ENCODE data around the gene USP13. TPM values are rescaled to one million over a fixed set of nuclear protein-coding genes. Genes with fewer than 3 reads are reported as not detected.

Gene USP13
- total RNA-seq, 4 donors from 2014 or later = 1.6 to 12.4 (median 5.7) TPM

GRCh38 chr3:179695672-179696313 is 43.0 kb downstream of the USP13 start:
- no peak overlapping the region for H3K27ac ChIP-seq
- no peak overlapping the region for H3K4me3 ChIP-seq
- H3K27me3 ChIP-seq = no peaks in the 10 kb centered on the region
- H3K4me1 ChIP-seq = no peaks in the 10 kb centered on the region
- no peak for TF ChIP-seq POLR2A (IDR thresholded peaks at IDR 0.05)
- TF ChIP-seq, protein P1, sequence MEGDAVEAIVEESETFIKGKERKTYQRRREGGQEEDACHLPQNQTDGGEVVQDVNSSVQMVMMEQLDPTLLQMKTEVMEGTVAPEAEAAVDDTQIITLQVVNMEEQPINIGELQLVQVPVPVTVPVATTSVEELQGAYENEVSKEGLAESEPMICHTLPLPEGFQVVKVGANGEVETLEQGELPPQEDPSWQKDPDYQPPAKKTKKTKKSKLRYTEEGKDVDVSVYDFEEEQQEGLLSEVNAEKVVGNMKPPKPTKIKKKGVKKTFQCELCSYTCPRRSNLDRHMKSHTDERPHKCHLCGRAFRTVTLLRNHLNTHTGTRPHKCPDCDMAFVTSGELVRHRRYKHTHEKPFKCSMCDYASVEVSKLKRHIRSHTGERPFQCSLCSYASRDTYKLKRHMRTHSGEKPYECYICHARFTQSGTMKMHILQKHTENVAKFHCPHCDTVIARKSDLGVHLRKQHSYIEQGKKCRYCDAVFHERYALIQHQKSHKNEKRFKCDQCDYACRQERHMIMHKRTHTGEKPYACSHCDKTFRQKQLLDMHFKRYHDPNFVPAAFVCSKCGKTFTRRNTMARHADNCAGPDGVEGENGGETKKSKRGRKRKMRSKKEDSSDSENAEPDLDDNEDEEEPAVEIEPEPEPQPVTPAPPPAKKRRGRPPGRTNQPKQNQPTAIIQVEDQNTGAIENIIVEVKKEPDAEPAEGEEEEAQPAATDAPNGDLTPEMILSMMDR (IDR thresholded peaks at IDR 0.05) = no peak
- DNase-seq = no peak
- no peaks in the 10 kb centered on the region for H3K9me3 ChIP-seq
- H3K36me3 ChIP-seq = no peaks in the 10 kb centered on the region

DNA sequence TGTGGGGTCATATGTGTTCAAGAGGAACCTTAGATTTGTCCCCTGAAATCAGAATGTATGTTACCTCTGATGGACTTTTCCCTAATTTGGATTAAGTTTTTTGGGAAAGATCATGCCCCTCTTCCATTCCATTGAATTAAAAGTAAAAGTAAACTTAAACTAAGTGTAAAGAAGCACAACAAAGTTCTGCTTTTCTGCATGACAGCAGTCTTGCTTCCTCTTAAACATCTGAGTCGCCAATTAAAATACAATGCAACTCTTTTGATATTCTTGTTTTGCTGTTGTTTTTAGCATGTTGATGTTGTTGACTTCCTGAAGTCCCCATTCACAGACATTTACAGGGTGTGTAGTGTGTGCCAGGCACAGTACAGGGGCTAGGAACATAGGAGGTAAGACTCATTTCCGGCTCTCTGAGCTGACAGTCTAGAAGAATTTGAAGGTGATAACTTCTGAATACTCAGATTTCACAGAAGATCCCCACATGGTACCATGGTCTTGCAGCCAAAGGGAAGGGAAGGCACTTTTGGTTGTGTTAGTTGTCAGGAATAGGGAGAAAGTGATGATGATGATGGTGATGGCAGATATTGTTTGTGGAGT is 45.0 kb downstream of the USP13 start:
- Histone ChIP-seq H3K4me1 (no peaks in the 10 kb centered on the region), H3K27ac (no peak overlapping the region), H3K36me3 (no peaks in the 10 kb centered on the region), H3K4me3 (no peak overlapping the region), H3K27me3 (no peaks in the 10 kb centered on the region), H3K9me3 (no peaks in the 10 kb centered on the region)
- no peak for DNase-seq
- TF ChIP-seq, protein P1 (IDR thresholded peaks at IDR 0.05) = no peak
- no peak for TF ChIP-seq POLR2A (IDR thresholded peaks at IDR 0.05)

GRCh38 chr3:179700716-179701115 is 47.9 kb downstream of the USP13 start:
- Histone ChIP-seq H3K27ac (no peak overlapping the region), H3K9me3 (no peaks in the 10 kb centered on the region)
- DNase-seq = no peak

GRCh38 chr3:179701176-179701827 is 48.5 kb downstream of the USP13 start:
- TF ChIP-seq POLR2A (IDR thresholded peaks at IDR 0.05) = no peak
- TF ChIP-seq, protein P1 (IDR thresholded peaks at IDR 0.05) = no peak

More at GRCh38 chr3:179700716-179701115, 47.9 kb downstream of the USP13 start:
- Histone ChIP-seq H3K4me3 (no peak overlapping the region), H3K36me3 (no peaks in the 10 kb centered on the region), H3K27me3 (no peaks in the 10 kb centered on the region), H3K4me1 (no peaks in the 10 kb centered on the region)
- TF ChIP-seq POLR2A (IDR thresholded peaks at IDR 0.05) = no peak
- TF ChIP-seq, protein P1 (IDR thresholded peaks at IDR 0.05) = no peak

GRCh38 chr3:179702271-179702947 is 49.6 kb downstream of the USP13 start:
- no peaks in the 10 kb centered on the region for H3K36me3 ChIP-seq
- TF ChIP-seq POLR2A (IDR thresholded peaks at IDR 0.05) = no peak
- TF ChIP-seq, protein P1 (IDR thresholded peaks at IDR 0.05) = no peak
- H3K4me1 ChIP-seq = no peaks in the 10 kb centered on the region
- H3K27me3 ChIP-seq = no peaks in the 10 kb centered on the region
- no peak overlapping the region for H3K27ac ChIP-seq
- no peaks in the 10 kb centered on the region for H3K9me3 ChIP-seq
- H3K4me3 ChIP-seq = no peak overlapping the region
- no peak for DNase-seq

More at GRCh38 chr3:179701176-179701827, 48.5 kb downstream of the USP13 start:
- no peak overlapping the region for H3K4me3 ChIP-seq
- H3K27me3 ChIP-seq = no peaks in the 10 kb centered on the region
- no peaks in the 10 kb centered on the region for H3K4me1 ChIP-seq
- H3K36me3 ChIP-seq = no peaks in the 10 kb centered on the region
- H3K27ac ChIP-seq = no peak overlapping the region
- H3K9me3 ChIP-seq = no peaks in the 10 kb centered on the region
- no peak for DNase-seq

Data from Peyer's patch (tissue), 4 donors.